Measurements from ENCODE around the gene SMTNL2. TPM values are rescaled to one million over a fixed set of nuclear protein-coding genes. Genes with fewer than 3 reads are reported as not detected.

SMTNL2 gene
- total RNA-seq, 1 experiment from 2014 or later: 39.3 TPM

- intact Hi-C loops (cut with micrococcal nuclease; ENCODE audit: unreplicated experiment): no loop called here
- Histone ChIP-seq H3K36me3 (ENCODE audit: control insufficient read depth, insufficient read depth, low read length) (no peaks in the 10 kb centered on the region), H3K4me3 (ENCODE audit: low read depth, low read length) (no peak overlapping the region), H3K4me1 (peaks cover 28% of the 10 kb centered on the region), H3K9me3 (no peaks in the 10 kb centered on the region), H3K27me3 (replicated peaks; ENCODE audit: control insufficient read depth, insufficient read depth, low read length) (no peaks in the 10 kb centered on the region)
- no peak overlapping the region for H3K27ac Mint-ChIP-seq (ENCODE audit: unreplicated experiment)
- POLR2A ChIA-PET: no interaction called here
- H3K36me3 Mint-ChIP-seq (ENCODE audit: insufficient read depth, unreplicated experiment): peaks cover 25% of the 10 kb centered on the region
- no peak for DNase-seq
- H3K27me3 Mint-ChIP-seq (ENCODE audit: insufficient read depth, unreplicated experiment): no peaks in the 10 kb centered on the region
- no peaks in the 10 kb centered on the region for H3K9me3 Mint-ChIP-seq (ENCODE audit: unreplicated experiment)
- no TSS peak for BruUV-seq (replicated peaks)
- peaks cover 13% of the 10 kb centered on the region for H3K4me1 Mint-ChIP-seq (ENCODE audit: low read depth, unreplicated experiment)
- CTCF ChIA-PET: no interaction called here
- no peak overlapping the region for H3K4me3 Mint-ChIP-seq (ENCODE audit: unreplicated experiment)
- no peak for TF ChIP-seq CTCF (IDR thresholded peaks at IDR 0.05; ENCODE audit: insufficient read depth in 1 of 2, low read depth in 1 of 2, low read length in 1 of 2, severe bottlenecking in 1 of 2, unreplicated experiment in 1 of 2)
Observed at GRCh38 chr17:4596636-4597380, 12.5 kb downstream of the SMTNL2 start.

GRCh38 chr17:4597975-4598374 is 13.6 kb downstream of the SMTNL2 start:
- Histone ChIP-seq H3K36me3 (ENCODE audit: control insufficient read depth, insufficient read depth, low read length) (no peaks in the 10 kb centered on the region), H3K4me1 (peaks cover 28% of the 10 kb centered on the region), H3K9me3 (no peaks in the 10 kb centered on the region), H3K4me3 (ENCODE audit: low read depth, low read length) (no peak overlapping the region), H3K27me3 (replicated peaks; ENCODE audit: control insufficient read depth, insufficient read depth, low read length) (no peaks in the 10 kb centered on the region)
- peaks cover 13% of the 10 kb centered on the region for H3K4me1 Mint-ChIP-seq (ENCODE audit: low read depth, unreplicated experiment)
- no peaks in the 10 kb centered on the region for H3K27me3 Mint-ChIP-seq (ENCODE audit: insufficient read depth, unreplicated experiment)
- no peak for DNase-seq
- TF ChIP-seq CTCF (IDR thresholded peaks at IDR 0.05; ENCODE audit: insufficient read depth in 1 of 2, low read depth in 1 of 2, low read length in 1 of 2, severe bottlenecking in 1 of 2, unreplicated experiment in 1 of 2): no peak
- ChIA-PET POLR2A (interaction anchor here (2.8 kb wide), 1 partner anchor 12 kb away, joined by 28 read pairs; no protein-coding TSS in a partner anchor), CTCF (no interaction called here)
- intact Hi-C loops (cut with micrococcal nuclease; ENCODE audit: unreplicated experiment): no loop called here
- peaks cover 33% of the 10 kb centered on the region for H3K36me3 Mint-ChIP-seq (ENCODE audit: insufficient read depth, unreplicated experiment)
- no TSS peak for BruUV-seq (replicated peaks)
- H3K27ac Mint-ChIP-seq (ENCODE audit: unreplicated experiment): no peak overlapping the region
- no peak overlapping the region for H3K4me3 Mint-ChIP-seq (ENCODE audit: unreplicated experiment)
- H3K9me3 Mint-ChIP-seq (ENCODE audit: unreplicated experiment): no peaks in the 10 kb centered on the region

- Mint-ChIP-seq H3K36me3 (ENCODE audit: insufficient read depth, unreplicated experiment) (peaks cover 42% of the 10 kb centered on the region), H3K27ac (ENCODE audit: unreplicated experiment) (no peak overlapping the region), H3K4me1 (ENCODE audit: low read depth, unreplicated experiment) (peaks cover 13% of the 10 kb centered on the region), H3K27me3 (ENCODE audit: insufficient read depth, unreplicated experiment) (no peaks in the 10 kb centered on the region), H3K4me3 (ENCODE audit: unreplicated experiment) (peak overlapping the region; percentile 40), H3K9me3 (ENCODE audit: unreplicated experiment) (no peaks in the 10 kb centered on the region)
- DNase-seq: peak in 1 of 2 experiments; percentile 5
- TF ChIP-seq CTCF (IDR thresholded peaks at IDR 0.05; ENCODE audit: insufficient read depth in 1 of 2, low read depth in 1 of 2, low read length in 1 of 2, severe bottlenecking in 1 of 2, unreplicated experiment in 1 of 2): no peak
- Histone ChIP-seq H3K4me3 (ENCODE audit: low read depth, low read length) (no peak overlapping the region), H3K4me1 (peaks cover 28% of the 10 kb centered on the region), H3K9me3 (no peaks in the 10 kb centered on the region), H3K27me3 (replicated peaks; ENCODE audit: control insufficient read depth, insufficient read depth, low read length) (no peaks in the 10 kb centered on the region), H3K36me3 (ENCODE audit: control insufficient read depth, insufficient read depth, low read length) (no peaks in the 10 kb centered on the region)
- intact Hi-C loops (cut with micrococcal nuclease; ENCODE audit: unreplicated experiment): no loop called here
- ChIA-PET CTCF (interaction anchor here (2.5 kb wide), 1 partner anchor 11 kb away, joined by 9 read pairs; no protein-coding TSS in a partner anchor), POLR2A (interaction anchor here (1.9 to 2.8 kb wide), 2 partner anchors 11 to 15 kb away, joined by 10 to 28 read pairs; partner anchors contain the start of gene SMTNL2)
- no TSS peak for BruUV-seq (replicated peaks)
Observed at GRCh38 chr17:4598776-4599504, 14.6 kb downstream of the SMTNL2 start.
